ENCODE measurements around the gene MAK. TPM values are rescaled to one million over a fixed set of nuclear protein-coding genes. Genes with fewer than 3 reads are reported as not detected.
A peak's percentile ranks its signal among the peaks of the same experiment; 100 is the strongest.
"Not testable (repeated sequence)": the region's sequence is repeated elsewhere in the genome, so short reads cannot be mapped to it uniquely, and the experiment has no call there.

The MAK gene
- total and polyA plus RNA-seq, 5 experiments from 2014 or later: 0.09 to 0.13 TPM; not detected in 3

DNA sequence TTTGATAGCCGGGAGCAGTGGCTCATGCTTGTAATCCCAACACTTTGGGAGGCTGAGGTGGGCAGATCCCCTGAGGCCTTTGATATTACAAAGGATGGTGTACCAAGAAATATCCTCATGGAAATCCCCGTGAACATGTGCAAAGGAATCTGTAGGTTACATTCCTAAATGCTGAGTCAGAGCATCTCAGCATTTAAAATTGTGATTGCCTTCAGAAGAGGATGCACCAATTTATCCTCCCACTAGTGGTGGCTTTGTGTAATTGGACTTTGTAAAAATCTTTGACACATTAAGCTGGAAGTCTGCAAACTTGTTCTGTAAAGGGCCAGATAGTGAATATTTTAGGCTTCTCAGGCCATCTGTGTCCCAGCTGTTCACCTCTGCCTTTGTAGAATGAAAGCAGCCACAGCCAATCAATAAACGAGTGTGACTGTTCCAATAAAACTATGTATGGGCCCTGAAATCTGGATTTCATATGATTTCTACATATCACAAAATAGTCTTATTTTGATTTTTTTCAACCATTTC lies 79.0 kb downstream of the MAK start:
- Mint-ChIP-seq H3K36me3 (peaks cover 0 to 74% (median 29%) of the 10 kb centered on the region in 3 donors), H3K4me1 (peaks cover 11 to 35% (median 16%) of the 10 kb centered on the region in 4 donors), H3K27me3 (no peaks in the 10 kb centered on the region), H3K27ac (peak overlapping the region in 3 of 10 donors; percentile 40 to 60 (median 41)), H3K9me3 (no peaks in the 10 kb centered on the region), H3K4me3 (no peak overlapping the region)
- POLR2A ChIA-PET: no interaction called here
- ATAC-seq (peak in 1 of 2 donors; percentile 30), DNase-seq (peak in 2 of 10 donors; percentile 14 to 34)

DNA sequence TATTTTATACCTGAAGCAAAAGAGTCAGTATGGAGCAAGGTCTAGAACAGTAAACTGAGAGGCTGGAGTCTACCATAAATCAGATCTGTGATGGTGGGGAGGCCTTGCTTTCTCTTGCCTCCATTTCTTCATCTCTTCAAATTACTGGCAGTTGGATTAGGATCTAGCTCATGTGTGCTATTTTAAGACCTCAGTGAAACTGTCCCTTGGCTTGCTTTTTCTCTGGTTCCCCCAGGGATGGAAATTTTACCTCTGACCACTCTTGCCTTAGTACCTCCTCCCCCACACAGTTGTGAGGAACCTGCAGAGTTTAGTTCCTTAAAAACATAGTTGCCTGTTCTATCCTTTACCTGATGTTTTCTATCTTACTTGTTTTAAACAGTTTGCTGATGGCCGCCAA lies 82.3 kb downstream of the MAK start:
- POLR2A ChIA-PET: interaction anchor here (1.0 kb wide), 1 partner anchor 10 kb away, joined by 3 read pairs; no protein-coding TSS in a partner anchor
- Mint-ChIP-seq H3K36me3 (peaks cover 0 to 91% (median 33%) of the 10 kb centered on the region in 3 donors), H3K9me3 (no peaks in the 10 kb centered on the region), H3K4me1 (peaks cover 20 to 59% (median 35%) of the 10 kb centered on the region in 4 donors), H3K27me3 (no peaks in the 10 kb centered on the region), H3K27ac (peak overlapping the region in 2 of 10 donors; percentile 13 to 40), H3K4me3 (no peak overlapping the region)
- ATAC-seq (no peak), DNase-seq (no peak)

GRCh38 chr6:10751757-10752156 lies 86.6 kb downstream of the MAK start:
- H3K27me3 Mint-ChIP-seq, POLR2A ChIA-PET, H3K9me3 Mint-ChIP-seq, H3K4me3 Mint-ChIP-seq, DNase-seq, ATAC-seq: not testable (repeated sequence)
- Mint-ChIP-seq H3K27ac (peak overlapping the region in 1 of 10 donors; percentile 63), H3K36me3 (peaks cover 0 to 68% (median 19%) of the 10 kb centered on the region in 3 donors), H3K4me1 (peaks cover 32 to 78% (median 60%) of the 10 kb centered on the region in 4 donors)

DNA sequence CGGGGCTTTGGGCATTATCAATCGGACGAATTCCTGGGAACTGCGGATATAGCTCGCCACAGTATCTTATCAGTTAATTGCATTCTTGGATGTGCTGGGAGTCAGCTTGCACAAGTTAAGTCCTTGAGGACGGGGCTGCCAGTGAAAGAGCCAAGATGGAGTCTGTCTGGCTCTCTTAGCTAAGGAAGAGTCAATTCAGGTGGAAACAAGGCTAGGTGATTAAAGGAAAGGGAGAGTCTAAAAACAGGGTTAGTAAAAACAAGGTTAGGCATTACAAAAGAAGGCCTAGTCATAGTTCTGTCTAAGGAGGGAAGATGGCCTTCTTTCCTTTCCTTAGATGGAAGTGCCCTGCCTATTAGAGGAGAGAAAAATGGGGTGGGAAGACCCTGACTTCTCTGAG lies 87.8 kb downstream of the MAK start:
- POLR2A ChIA-PET, H3K27me3 Mint-ChIP-seq, DNase-seq, H3K9me3 Mint-ChIP-seq, ATAC-seq: not testable (repeated sequence)
- peaks cover 0 to 57% (median 16%) of the 10 kb centered on the region in 3 donors for H3K36me3 Mint-ChIP-seq
- peak overlapping the region in 1 of 10 donors; percentile 8 for H3K4me3 Mint-ChIP-seq
- peak overlapping the region in 5 of 10 donors; percentile 14 to 78 (median 63) for H3K27ac Mint-ChIP-seq
- H3K4me1 Mint-ChIP-seq: peaks cover 28 to 81% (median 66%) of the 10 kb centered on the region in 4 donors

DNA sequence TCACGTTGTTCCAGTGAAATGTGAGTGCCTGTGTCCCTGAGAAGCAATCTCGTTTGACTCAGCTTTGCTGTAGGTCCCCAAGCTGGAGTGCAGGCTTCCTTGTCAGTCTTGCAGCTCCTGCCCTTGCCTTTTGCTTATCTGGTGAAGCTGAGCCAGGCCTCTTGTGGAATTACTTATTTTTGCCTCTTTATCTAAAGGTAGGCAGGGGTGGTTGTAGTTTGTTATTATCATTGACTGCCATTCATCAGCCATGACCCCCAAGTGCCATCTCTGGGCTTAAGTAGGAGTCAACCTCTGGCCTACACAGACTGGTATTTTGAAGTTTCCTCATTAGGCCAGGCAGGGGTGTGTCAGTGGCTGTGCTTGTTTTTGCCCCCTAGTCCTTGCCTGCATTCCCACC lies 88.6 kb downstream of the MAK start:
- H3K9me3 Mint-ChIP-seq: no peaks in the 10 kb centered on the region
- peak overlapping the region in 9 of 10 donors; percentile 15 to 98 (median 84) for H3K4me3 Mint-ChIP-seq
- no peak for ATAC-seq
- POLR2A ChIA-PET: no interaction called here
- H3K27me3 Mint-ChIP-seq: no peaks in the 10 kb centered on the region
- no peak for DNase-seq
- H3K27ac Mint-ChIP-seq: peak overlapping the region in 6 of 10 donors; percentile 35 to 98 (median 68)
- peaks cover 32 to 78% (median 61%) of the 10 kb centered on the region in 4 donors for H3K4me1 Mint-ChIP-seq
- peaks cover 0 to 49% (median 10%) of the 10 kb centered on the region in 3 donors for H3K36me3 Mint-ChIP-seq

DNA sequence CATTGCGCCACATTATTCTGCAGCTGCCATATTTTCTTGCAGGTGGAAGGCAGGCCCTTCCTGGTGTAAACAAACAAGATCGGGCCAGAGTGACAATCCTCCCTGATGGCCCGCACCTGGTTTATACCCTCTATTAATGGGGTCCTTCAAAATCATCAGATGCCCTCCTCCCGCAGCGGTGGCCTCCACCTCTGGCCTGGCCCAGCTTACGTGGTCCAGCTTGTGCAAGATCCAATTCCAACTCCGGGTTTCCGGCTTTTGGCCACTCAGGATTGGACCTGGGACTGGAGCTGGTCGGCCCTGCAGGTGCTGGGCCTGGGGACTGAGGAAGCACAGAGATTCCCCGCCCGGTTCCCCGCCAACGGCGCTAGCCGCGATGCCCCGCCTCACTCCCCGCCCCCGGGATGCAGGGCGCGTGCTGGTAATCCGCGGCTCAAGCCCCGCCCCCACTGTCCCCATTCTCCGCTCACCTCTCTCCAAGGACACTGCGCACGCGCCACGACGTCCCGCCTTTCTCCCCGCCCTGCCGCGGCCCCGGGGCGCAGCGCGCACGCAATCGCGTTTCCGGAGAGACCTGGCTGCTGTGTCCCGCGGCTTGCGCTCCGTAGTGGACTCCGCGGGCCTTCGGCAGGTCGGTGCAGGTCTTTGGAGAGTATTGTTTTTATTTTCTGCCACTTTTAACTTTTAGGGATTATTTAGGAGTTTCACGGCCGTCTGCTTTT lies 90.9 kb downstream of the MAK start, which contains the start of gene TMEM14B:
TSS of gene TMEM14B (plus strand) at position 555 of the 722 bp plus-strand sequence. CDS start 1,441 bp downstream, outside the sequence.
- Mint-ChIP-seq H3K36me3 (peaks cover 0 to 28% (median 3%) of the 10 kb centered on the region in 3 donors), H3K4me1 (peaks cover 21 to 64% (median 49%) of the 10 kb centered on the region in 4 donors), H3K27me3 (no peaks in the 10 kb centered on the region), H3K9me3 (no peaks in the 10 kb centered on the region), H3K27ac (peak within 1 kb of the TSS; percentile 96 to 99 (median 98)), H3K4me3 (peak within 1 kb of the TSS; percentile 75 to 99 (median 92))
- ATAC-seq (peak; percentile 95 to 96), DNase-seq (peak; percentile 96 to 100 (median 99))
- POLR2A ChIA-PET: interaction anchor here (0.6 to 4.2 kb wide), 5 partner anchors 26 to 219 kb away, joined by 3 to 74 read pairs (median 8); partner anchors contain the start of genes C6orf52, PAK1IP1 and TMEM14C

- Mint-ChIP-seq H3K9me3 (no peaks in the 10 kb centered on the region), H3K4me1 (peaks cover 21 to 60% (median 46%) of the 10 kb centered on the region in 4 donors), H3K36me3 (peaks cover 0 to 24% (median 3%) of the 10 kb centered on the region in 3 donors), H3K27ac (peak overlapping the region; percentile 69 to 99 (median 98)), H3K27me3 (no peaks in the 10 kb centered on the region), H3K4me3 (peak overlapping the region; percentile 75 to 99 (median 92))
- DNase-seq (no peak), ATAC-seq (no peak)
- POLR2A ChIA-PET: interaction anchor here (2.8 to 4.2 kb wide), 3 partner anchors 25 to 218 kb away, joined by 8 to 74 read pairs (median 32); partner anchors contain the start of genes C6orf52, PAK1IP1 and TMEM14C
These were observed 91.5 kb downstream of the MAK start for GRCh38 chr6:10746915-10747250.

DNA sequence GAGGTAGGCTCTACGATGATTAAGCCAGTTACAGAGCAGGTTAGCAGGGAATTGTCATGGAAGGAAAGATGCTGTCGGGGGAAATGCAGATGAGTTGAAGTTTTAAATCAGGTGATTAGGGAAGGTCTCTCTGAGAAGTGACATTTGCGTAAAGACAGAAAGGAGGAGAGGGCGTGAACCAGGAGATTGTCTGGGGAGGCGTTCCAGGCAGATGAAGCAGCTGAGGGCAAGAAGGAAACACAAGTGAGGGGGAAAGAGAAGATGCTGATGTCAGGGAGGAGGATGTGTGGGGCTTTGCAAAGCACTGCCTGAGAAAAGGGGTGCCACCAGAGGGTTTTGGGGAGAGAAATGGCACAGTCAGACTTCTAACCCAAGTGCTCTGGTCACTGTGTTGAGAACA lies 93.2 kb downstream of the MAK start:
- DNase-seq (no peak), ATAC-seq (no peak)
- POLR2A ChIA-PET: interaction anchor here (4.2 kb wide), 1 partner anchor 23 kb away, joined by 74 read pairs; the partner anchor contains the start of gene TMEM14C
- H3K4me1 Mint-ChIP-seq: peaks cover 13 to 42% (median 32%) of the 10 kb centered on the region in 4 donors
- H3K4me3 Mint-ChIP-seq: peak overlapping the region in 1 of 10 donors; percentile 8
- H3K36me3 Mint-ChIP-seq: peaks cover 0 to 6% (median 0%) of the 10 kb centered on the region in 3 donors
- peak overlapping the region in 4 of 10 donors; percentile 23 to 96 (median 59) for H3K27ac Mint-ChIP-seq
- H3K27me3 Mint-ChIP-seq: no peaks in the 10 kb centered on the region
- H3K9me3 Mint-ChIP-seq: no peaks in the 10 kb centered on the region

- H3K27me3 Mint-ChIP-seq: no peaks in the 10 kb centered on the region
- H3K4me1 Mint-ChIP-seq: peaks cover 10 to 26% (median 18%) of the 10 kb centered on the region in 4 donors
- no peak for DNase-seq
- H3K4me3 Mint-ChIP-seq: no peak overlapping the region
- H3K36me3 Mint-ChIP-seq: peaks cover 0 to 3% (median 2%) of the 10 kb centered on the region in 3 donors
- POLR2A ChIA-PET: no interaction called here
- H3K27ac Mint-ChIP-seq: peak overlapping the region in 3 of 10 donors; percentile 34 to 39 (median 36)
- no peak for ATAC-seq
- H3K9me3 Mint-ChIP-seq: no peaks in the 10 kb centered on the region
These were observed 94.8 kb downstream of the MAK start for GRCh38 chr6:10743515-10743914.

DNA sequence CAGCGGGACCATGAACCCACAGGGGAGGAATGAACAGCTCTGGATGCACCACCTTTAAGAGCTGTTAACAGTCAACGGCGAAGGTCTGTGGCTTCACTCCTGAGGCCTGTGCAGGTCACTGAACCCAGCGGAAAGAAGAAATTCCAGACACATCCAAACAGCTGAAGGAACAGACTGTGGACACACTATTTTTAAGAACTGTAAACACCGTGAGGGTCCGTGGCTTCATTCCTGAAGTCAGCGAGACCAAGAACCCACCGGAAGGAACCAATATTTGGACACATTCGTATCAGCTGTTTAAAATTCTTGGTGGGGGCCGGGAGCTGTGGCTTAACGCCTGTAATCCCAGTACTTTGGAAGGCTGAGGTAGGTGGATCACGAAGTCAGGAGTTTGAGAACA lies 96.1 kb downstream of the MAK start:
- POLR2A ChIA-PET: interaction anchor here (0.5 to 1.9 kb wide), 2 partner anchors 19 to 40 kb away, joined by 3 to 7 read pairs; partner anchors contain the start of gene TMEM14C
- ATAC-seq: no peak

DNA sequence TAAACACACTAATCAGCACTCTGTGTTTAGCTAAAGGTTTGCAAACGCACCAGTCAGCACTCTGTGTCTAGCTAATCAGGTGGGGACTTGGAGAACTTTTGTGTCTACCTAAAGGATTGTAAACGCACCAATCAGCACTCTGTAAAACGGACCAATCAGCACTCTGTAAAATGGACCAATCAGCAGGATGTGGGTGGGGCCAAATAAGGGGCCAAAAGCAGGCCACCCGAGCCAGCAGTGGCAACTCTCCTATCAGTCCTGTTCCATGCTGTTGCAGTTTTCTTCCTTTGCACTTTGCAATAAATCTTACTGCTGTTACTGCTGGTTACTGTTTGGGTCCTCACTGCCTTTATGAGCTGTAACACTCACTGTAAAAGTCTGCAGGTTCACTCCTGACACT lies 96.7 kb downstream of the MAK start:
- not testable (repeated sequence) for H3K9me3 Mint-ChIP-seq, H3K4me3 Mint-ChIP-seq, H3K36me3 Mint-ChIP-seq, H3K27ac Mint-ChIP-seq, H3K27me3 Mint-ChIP-seq, DNase-seq, ATAC-seq
- H3K4me1 Mint-ChIP-seq: peaks cover 4 to 13% (median 6%) of the 10 kb centered on the region in 4 donors
- POLR2A ChIA-PET: interaction anchor here (1.7 to 1.9 kb wide), 2 partner anchors 18 to 22 kb away, joined by 7 to 11 read pairs; partner anchors contain the start of gene TMEM14C

More for the DNA sequence above, 96.1 kb downstream of the MAK start:
- Mint-ChIP-seq H3K27me3 (no peaks in the 10 kb centered on the region), H3K27ac (peak overlapping the region in 2 of 10 donors; percentile 2 to 19), H3K4me3 (no peak overlapping the region), H3K36me3 (peaks cover 0 to 3% (median 2%) of the 10 kb centered on the region in 3 donors), H3K4me1 (peaks cover 8 to 18% (median 12%) of the 10 kb centered on the region in 4 donors), H3K9me3 (no peaks in the 10 kb centered on the region)
- no peak for DNase-seq

DNA sequence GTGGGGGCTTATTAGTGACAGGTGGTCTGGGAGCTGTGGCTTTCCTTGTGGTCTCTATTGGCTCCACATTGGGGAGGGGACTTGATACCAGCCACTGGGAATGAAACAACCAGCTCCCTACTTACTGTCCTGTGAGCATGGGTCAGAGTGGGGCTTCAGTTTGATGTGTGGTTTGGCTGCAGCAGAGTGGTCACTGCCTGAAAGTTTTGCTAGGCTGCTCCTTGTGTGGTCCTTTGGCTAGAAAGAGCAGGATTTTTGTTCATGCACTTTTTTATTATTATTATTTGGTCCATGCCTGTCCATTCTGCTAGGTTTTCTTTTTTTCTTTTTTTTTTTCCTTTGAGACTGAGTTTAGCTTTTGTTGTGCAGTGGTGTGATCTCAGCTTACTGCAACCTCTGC lies 98.3 kb downstream of the MAK start:
- Mint-ChIP-seq H3K9me3 (no peaks in the 10 kb centered on the region), H3K4me3 (no peak overlapping the region), H3K27me3 (no peaks in the 10 kb centered on the region), H3K27ac (peak overlapping the region in 1 of 10 donors; percentile 4), H3K4me1 (peaks cover 0 to 3% (median under 1%) of the 10 kb centered on the region in 4 donors), H3K36me3 (peaks cover 0 to 3% (median 2%) of the 10 kb centered on the region in 3 donors)
- ATAC-seq: no peak
- no peak for DNase-seq
- POLR2A ChIA-PET: interaction anchor here (0.5 to 1.7 kb wide), 2 partner anchors 20 to 57 kb away, joined by 5 to 11 read pairs; no protein-coding TSS in a partner anchor

All from naive thymus-derived CD8-positive, alpha-beta T cell (primary cell).